ENCODE measurements around the gene TMEM150A. TPM values are rescaled to one million over a fixed set of nuclear protein-coding genes. Genes with fewer than 3 reads are reported as not detected.

TMEM150A gene, protein sequence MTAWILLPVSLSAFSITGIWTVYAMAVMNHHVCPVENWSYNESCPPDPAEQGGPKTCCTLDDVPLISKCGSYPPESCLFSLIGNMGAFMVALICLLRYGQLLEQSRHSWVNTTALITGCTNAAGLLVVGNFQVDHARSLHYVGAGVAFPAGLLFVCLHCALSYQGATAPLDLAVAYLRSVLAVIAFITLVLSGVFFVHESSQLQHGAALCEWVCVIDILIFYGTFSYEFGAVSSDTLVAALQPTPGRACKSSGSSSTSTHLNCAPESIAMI
- 11.7 to 15.1 TPM (median 13.9 TPM) in 5 replicates for total RNA-seq (2022; extraction: Qiagen RNA extraction; ENCODE audit: low read depth)

GRCh38 chr2:85602476-85603234 is at the start of gene TMEM150A:
Gene TMEM150A, minus strand, starts transcription at chr2:85602698. Its CDS starts 750 bp downstream, at chr2:85601948.

DNA sequence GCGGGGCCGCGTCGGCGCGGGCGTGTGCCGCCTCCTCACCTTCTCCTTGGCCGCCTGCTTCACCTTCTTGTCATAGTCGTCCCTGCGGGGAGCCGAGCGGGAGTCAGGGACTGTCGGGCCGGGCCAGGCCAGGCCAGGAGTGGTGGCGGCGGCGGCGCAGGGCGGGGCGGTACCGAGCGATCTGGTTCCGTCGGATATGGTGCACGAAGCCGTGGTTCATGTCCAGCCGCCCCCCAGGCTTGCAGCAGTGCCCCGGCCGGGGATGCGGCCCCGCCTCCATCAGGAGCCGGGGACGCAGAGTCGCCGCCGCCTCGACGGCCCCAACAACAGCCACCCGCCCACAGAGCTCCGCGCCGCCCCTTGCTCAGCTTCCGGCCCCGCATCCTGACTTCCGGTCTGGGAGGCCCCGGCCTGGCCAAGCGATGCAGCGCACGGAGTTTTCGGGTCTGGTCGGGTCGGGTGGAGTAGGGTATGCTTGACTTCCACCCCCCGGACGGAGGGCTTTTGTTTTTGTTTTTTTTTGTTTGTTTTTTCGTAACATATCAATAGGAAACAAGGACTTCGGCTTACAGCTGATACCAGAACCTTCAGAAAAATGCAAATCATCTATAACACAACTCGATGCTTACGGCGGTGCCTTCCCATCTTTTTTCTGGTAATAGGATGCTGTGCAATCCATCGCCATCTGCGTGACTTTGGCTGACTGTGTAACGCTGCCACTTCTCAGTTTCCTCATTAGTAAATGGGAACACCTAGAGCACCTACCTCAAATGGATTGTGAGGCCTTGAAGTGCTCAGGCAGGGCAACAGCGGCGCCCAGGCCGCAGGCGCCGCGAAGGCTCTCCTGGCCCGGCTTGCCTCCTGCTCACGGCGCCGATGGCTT is 9.4 kb upstream of the TMEM150A start, which contains the start of gene C2orf68:
Gene C2orf68, minus strand, starts transcription at position 362 of the 883 bp plus-strand sequence. Its CDS starts 82 bp downstream, at position 280.

DNA sequence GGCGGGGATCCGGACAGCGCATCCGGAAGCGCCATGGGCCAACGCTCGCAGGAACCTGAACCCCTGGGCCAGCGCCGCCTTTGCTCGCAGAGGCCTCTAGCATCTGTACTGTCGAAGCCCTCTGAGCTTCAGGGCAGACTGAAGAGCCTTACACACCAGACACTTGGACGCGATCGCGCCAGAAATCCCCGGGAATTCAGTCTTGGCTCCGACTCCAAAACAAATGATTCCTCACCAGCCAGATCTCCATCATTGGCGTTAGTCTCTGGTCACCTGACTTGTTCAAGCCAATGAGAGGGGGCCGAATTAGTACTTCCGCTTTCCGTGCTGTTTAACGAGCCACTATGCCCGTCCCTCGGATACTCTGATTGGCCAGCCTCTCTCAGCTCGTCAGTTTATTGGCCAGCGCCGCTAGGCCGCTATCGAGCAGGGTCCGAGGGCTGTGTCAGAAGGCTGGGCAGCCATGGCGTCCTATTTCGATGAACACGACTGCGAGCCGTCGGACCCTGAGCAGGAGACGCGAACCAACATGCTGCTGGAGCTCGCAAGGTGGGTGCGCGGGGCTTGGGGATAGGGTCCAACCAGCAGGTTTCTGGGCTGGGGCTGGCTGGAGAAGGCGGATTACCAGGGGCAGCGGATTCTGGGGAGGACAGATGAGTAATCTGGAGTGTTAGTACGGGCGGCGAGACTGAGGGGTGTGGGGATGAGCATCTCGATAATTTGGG is 7.0 kb downstream of the TMEM150A start, which contains the start of gene RNF181:
Gene RNF181, plus strand, starts transcription at position 445 of the 725 bp plus-strand sequence. Its CDS starts 19 bp downstream, at position 464.

GRCh38 chr2:85584354-85584856 is 18.1 kb downstream of the TMEM150A start, which contains the start of gene VAMP5:
Gene VAMP5, plus strand, starts transcription at chr2:85584431. Its CDS starts 60 bp downstream, at chr2:85584491.

DNA sequence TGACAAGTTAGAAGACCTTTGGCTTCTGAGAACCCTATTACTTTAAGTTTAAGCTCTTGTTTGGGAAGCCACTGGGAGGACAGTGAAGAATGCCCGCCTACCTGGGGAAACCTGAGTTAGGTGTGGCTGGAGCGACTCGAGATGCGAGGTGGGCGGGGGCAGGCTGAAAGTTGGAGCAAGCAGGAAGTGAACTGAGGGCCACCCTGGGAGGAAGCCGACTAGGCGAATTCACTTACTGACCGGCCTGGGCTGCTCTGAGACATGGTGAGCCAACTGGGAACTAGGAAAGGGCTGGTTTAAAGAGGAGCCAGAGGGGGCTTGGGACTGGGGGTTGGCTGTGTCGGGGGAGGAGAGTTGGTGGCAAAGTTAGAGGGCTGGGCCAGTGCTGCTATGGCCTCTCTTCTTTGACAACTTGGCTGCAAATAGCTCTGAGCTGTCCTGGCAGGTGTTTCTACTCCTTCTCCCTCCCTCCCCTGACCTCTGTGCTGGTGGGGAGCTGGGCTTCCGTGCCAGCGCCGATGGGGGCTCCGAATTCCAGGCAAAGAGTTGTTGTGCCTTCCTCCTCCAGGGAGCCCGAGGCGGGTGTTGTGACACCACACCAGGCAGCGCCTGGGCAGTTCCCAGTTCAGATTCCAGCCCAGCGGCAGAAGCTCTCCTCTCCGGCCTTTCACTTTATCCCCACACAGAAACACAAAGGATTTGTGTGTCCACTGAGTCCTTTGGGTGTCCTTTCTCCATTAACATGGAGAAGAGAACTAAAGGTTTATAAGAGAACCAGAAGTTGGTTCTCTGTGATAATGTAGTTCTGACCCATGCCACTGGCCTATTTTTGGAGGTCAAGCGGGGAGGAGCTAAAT is 24.9 kb downstream of the TMEM150A start, which contains the start of gene VAMP8:
Gene VAMP8, plus strand, starts transcription at position 201 of the 857 bp plus-strand sequence. Its CDS starts 61 bp downstream, at position 262.

GRCh38 chr2:85561280-85562212 is 41.0 kb downstream of the TMEM150A start, which contains the start of gene GGCX:
Gene GGCX, minus strand, starts transcription at chr2:85561493. Its CDS starts 65 bp downstream, at chr2:85561428.

Other genes starting within 250 kb of the TMEM150A start
- 46.0 to 55.7 TPM (median 53.1 TPM) in 5 replicates for gene RETSAT, start 248.2 kb downstream of the TMEM150A start, total RNA-seq (2022; extraction: Qiagen RNA extraction; ENCODE audit: low read depth)
- gene ELMOD3, start 247.9 kb downstream of the TMEM150A start, total RNA-seq (2022; extraction: Qiagen RNA extraction; ENCODE audit: low read depth): 10.4 to 13.1 TPM (median 12.4 TPM) in 5 replicates
- 86.9 to 120 TPM (median 101 TPM) in 5 replicates for gene CAPG, start 192.3 kb downstream of the TMEM150A start, total RNA-seq (2022; extraction: Qiagen RNA extraction; ENCODE audit: low read depth)
- gene SH2D6, start 184.0 kb downstream of the TMEM150A start, total RNA-seq (2022; extraction: Qiagen RNA extraction; ENCODE audit: low read depth): 0.54 to 0.99 TPM (median 0.62 TPM) in 5 replicates
- 532 to 563 TPM (median 545 TPM) in 5 replicates for gene MAT2A, start 63.5 kb downstream of the TMEM150A start, total RNA-seq (2022; extraction: Qiagen RNA extraction; ENCODE audit: low read depth)
- 41.7 to 44.9 TPM (median 44.0 TPM) in 5 replicates for gene GGCX, start 41.2 kb downstream of the TMEM150A start, total RNA-seq (2022; extraction: Qiagen RNA extraction; ENCODE audit: low read depth)
- gene VAMP8, start 25.1 kb downstream of the TMEM150A start, total RNA-seq (2022; extraction: Qiagen RNA extraction; ENCODE audit: low read depth): 15.8 to 18.4 TPM (median 17.3 TPM) in 5 replicates
- 0.28 to 0.31 TPM in 2 of 5 replicates, not detected in the others for gene VAMP5, start 18.3 kb downstream of the TMEM150A start, total RNA-seq (2022; extraction: Qiagen RNA extraction; ENCODE audit: low read depth)
- 182 to 190 TPM (median 190 TPM) in 5 replicates for gene RNF181, start 7.0 kb downstream of the TMEM150A start, total RNA-seq (2022; extraction: Qiagen RNA extraction; ENCODE audit: low read depth)
- 20.2 to 27.4 TPM (median 23.4 TPM) in 5 replicates for gene C2orf68, start 9.4 kb upstream of the TMEM150A start, total RNA-seq (2022; extraction: Qiagen RNA extraction; ENCODE audit: low read depth)
- gene USP39, start 13.5 kb upstream of the TMEM150A start, total RNA-seq (2022; extraction: Qiagen RNA extraction; ENCODE audit: low read depth): 68.0 to 77.1 TPM (median 71.1 TPM) in 5 replicates
- gene SFTPB, start 65.5 kb upstream of the TMEM150A start, total RNA-seq (2022; extraction: Qiagen RNA extraction; ENCODE audit: low read depth): 0.09 to 0.29 TPM (median 0.21 TPM) in 4 of 5 replicates, not detected in the other
- gene GNLY, start 91.7 kb upstream of the TMEM150A start, total RNA-seq (2022; extraction: Qiagen RNA extraction; ENCODE audit: low read depth): 0.28 TPM in 1 of 5 replicates, not detected in the others
- 7.2 to 10.5 TPM (median 8.1 TPM) in 5 replicates for gene ATOH8, start 151.3 kb upstream of the TMEM150A start, total RNA-seq (2022; extraction: Qiagen RNA extraction; ENCODE audit: low read depth)

Measured in A549 treated with GW870086 at 1 μM for 4 hours (cell line).